MG63 (cell line): ENCODE results near the gene UBA7. TPM values are rescaled to one million over a fixed set of nuclear protein-coding genes. Genes with fewer than 3 reads are reported as not detected.
A peak's percentile ranks its signal among the peaks of the same experiment; 100 is the strongest.
"Not testable (repeated sequence)": the region's sequence is repeated elsewhere in the genome, so short reads cannot be mapped to it uniquely, and the experiment has no call there.

Source experiments
- DNase-seq: peaks from one replicate; pipeline ENCODE4 v3.0.0-alpha.2; 2020
- H3K27me3 ChIP-seq: fragments of 250-450 bp; sonication (Bioruptor Pico); 2 replicates; pipeline ENCODE4 v1.5.1; 2020; ENCODE audit warnings: mild to moderate bottlenecking, moderate library complexity
- H3K36me3 ChIP-seq: fragments of 250-450 bp; sonication (Bioruptor Pico); 2 replicates; pipeline ENCODE4 v1.5.1; 2020; ENCODE audit warnings: mild to moderate bottlenecking, moderate library complexity
- H3K4me3 ChIP-seq: fragments of 250-450 bp; sonication (Bioruptor Pico); 2 replicates; pipeline ENCODE4 v1.5.1; 2020; ENCODE audit warnings: mild to moderate bottlenecking, moderate library complexity
- H3K9me3 ChIP-seq: fragments of 250-450 bp; sonication (Bioruptor Pico); 2 replicates; pipeline ENCODE4 v1.5.1; 2020; ENCODE audit warnings: mild to moderate bottlenecking, moderate library complexity
- total RNA-seq: library from RNA; depleted of rRNA; stranded (reverse); fragments of >200 nt; shearing (Covaris generic); gene quantifications from 2 replicates; pipeline ENCODE4 v1.2.3, GENCODE V29; 2014; ENCODE audit warnings: low replicate concordance; rRNA removed

UBA7 gene
- 5.8 and 6.9 TPM in 2 replicates for total RNA-seq

- DNase-seq = peak; percentile 61
- no peaks in the 10 kb centered on the region for H3K27me3 ChIP-seq
- H3K4me3 ChIP-seq = peak within 1 kb of the TSS; percentile 46
- H3K36me3 ChIP-seq = no peaks in the 10 kb centered on the region
- no peaks in the 10 kb centered on the region for H3K9me3 ChIP-seq
Measured at GRCh38 chr3:49813497-49814174, at the start of gene UBA7. TSS of gene UBA7 (minus strand) at chr3:49813953. CDS start at chr3:49813787, 166 bp downstream.

- H3K9me3 ChIP-seq = no peaks in the 10 kb centered on the region
- H3K27me3 ChIP-seq = no peaks in the 10 kb centered on the region
- H3K4me3 ChIP-seq = no peak overlapping the region
- no peaks in the 10 kb centered on the region for H3K36me3 ChIP-seq
- no peak for DNase-seq
Measured at GRCh38 chr3:49859576-49860305, 46.0 kb upstream of the UBA7 start.

- peak within 1 kb of the TSS; percentile 78 for H3K4me3 ChIP-seq
- no peaks in the 10 kb centered on the region for H3K27me3 ChIP-seq
- H3K9me3 ChIP-seq = no peaks in the 10 kb centered on the region
- peak; percentile 80 for DNase-seq
- no peaks in the 10 kb centered on the region for H3K36me3 ChIP-seq
Measured at GRCh38 chr3:49856181-49857005, 42.6 kb upstream of the UBA7 start, which contains the start of gene TRAIP. TSS of gene TRAIP (minus strand) at chr3:49856564. CDS start at chr3:49856453, 111 bp downstream.

GRCh38 chr3:49855662-49856061 is 41.9 kb upstream of the UBA7 start:
- DNase-seq = no peak
- no peaks in the 10 kb centered on the region for H3K27me3 ChIP-seq
- H3K9me3 ChIP-seq = no peaks in the 10 kb centered on the region
- peak overlapping the region; percentile 78 for H3K4me3 ChIP-seq
- no peaks in the 10 kb centered on the region for H3K36me3 ChIP-seq

- Histone ChIP-seq H3K36me3 (no peaks in the 10 kb centered on the region), H3K4me3 (no peak overlapping the region), H3K27me3 (no peaks in the 10 kb centered on the region), H3K9me3 (no peaks in the 10 kb centered on the region)
- DNase-seq = no peak
Measured at GRCh38 chr3:49845694-49846093, 31.9 kb upstream of the UBA7 start.

GRCh38 chr3:49844464-49845183 is 30.9 kb upstream of the UBA7 start:
- no peaks in the 10 kb centered on the region for H3K27me3 ChIP-seq
- DNase-seq = no peak
- no peaks in the 10 kb centered on the region for H3K9me3 ChIP-seq
- no peak overlapping the region for H3K4me3 ChIP-seq
- H3K36me3 ChIP-seq = no peaks in the 10 kb centered on the region; the same call in 1 of the 2 replicates

- no peak for DNase-seq
- Histone ChIP-seq H3K27me3 (no peaks in the 10 kb centered on the region), H3K36me3 (no peaks in the 10 kb centered on the region; the same call in 1 of the 2 replicates), H3K9me3 (no peaks in the 10 kb centered on the region), H3K4me3 (no peak overlapping the region)
Measured at GRCh38 chr3:49842843-49843517, 29.2 kb upstream of the UBA7 start.

- no peaks in the 10 kb centered on the region for H3K9me3 ChIP-seq
- no peaks in the 10 kb centered on the region; the same call in none of the 2 replicates for H3K36me3 ChIP-seq
- no peak for DNase-seq
- no peak overlapping the region for H3K4me3 ChIP-seq
- H3K27me3 ChIP-seq = no peaks in the 10 kb centered on the region
Measured at GRCh38 chr3:49841806-49842205, 28.1 kb upstream of the UBA7 start.

GRCh38 chr3:49841126-49841696 is 27.5 kb upstream of the UBA7 start:
- DNase-seq = no peak

GRCh38 chr3:49840388-49840787 is 26.6 kb upstream of the UBA7 start:
- Histone ChIP-seq H3K27me3 (no peaks in the 10 kb centered on the region), H3K4me3 (no peak overlapping the region), H3K36me3 (no peaks in the 10 kb centered on the region; the same call in none of the 2 replicates), H3K9me3 (no peaks in the 10 kb centered on the region)
- no peak for DNase-seq

More at GRCh38 chr3:49841126-49841696, 27.5 kb upstream of the UBA7 start:
- Histone ChIP-seq H3K9me3 (no peaks in the 10 kb centered on the region), H3K4me3 (no peak overlapping the region), H3K36me3 (no peaks in the 10 kb centered on the region; the same call in none of the 2 replicates), H3K27me3 (no peaks in the 10 kb centered on the region)

- no peaks in the 10 kb centered on the region for H3K9me3 ChIP-seq
- DNase-seq = peak; percentile 42
- H3K27me3 ChIP-seq = no peaks in the 10 kb centered on the region
- H3K4me3 ChIP-seq = no peak overlapping the region
- peaks cover 3% of the 10 kb centered on the region for H3K36me3 ChIP-seq
Measured at GRCh38 chr3:49839193-49839809, 25.5 kb upstream of the UBA7 start.

GRCh38 chr3:49831341-49831740 is 17.6 kb upstream of the UBA7 start:
- no peaks in the 10 kb centered on the region for H3K9me3 ChIP-seq
- peaks cover 3% of the 10 kb centered on the region for H3K36me3 ChIP-seq
- no peak for DNase-seq
- H3K4me3 ChIP-seq = no peak overlapping the region
- H3K27me3 ChIP-seq = no peaks in the 10 kb centered on the region

- H3K27me3 ChIP-seq = no peaks in the 10 kb centered on the region
- no peaks in the 10 kb centered on the region for H3K9me3 ChIP-seq
- no peak overlapping the region for H3K4me3 ChIP-seq
- no peak for DNase-seq
- H3K36me3 ChIP-seq = no peaks in the 10 kb centered on the region
Measured at GRCh38 chr3:49826016-49826415, 12.3 kb upstream of the UBA7 start.

GRCh38 chr3:49823131-49823530 is 9.4 kb upstream of the UBA7 start:
- not testable (repeated sequence) for DNase-seq, H3K27me3 ChIP-seq, H3K36me3 ChIP-seq, H3K4me3 ChIP-seq, H3K9me3 ChIP-seq

GRCh38 chr3:49812916-49813496 is 747 bp downstream of the UBA7 start:
- no peak for DNase-seq

More at GRCh38 chr3:49812916-49813496, 747 bp downstream of the UBA7 start:
- Histone ChIP-seq H3K27me3 (no peaks in the 10 kb centered on the region), H3K36me3 (no peaks in the 10 kb centered on the region), H3K4me3 (peak overlapping the region; percentile 46), H3K9me3 (no peaks in the 10 kb centered on the region)
